NCI-H2171 (cell line): ENCODE results near the gene PRSS58.

Experiments
- DNase-seq: peaks from one replicate; lab custom pipeline; 2025; lab: John Stamatoyannopoulos, UW

PRSS58 gene

GRCh38 chr7:142257958-142258357 lies at the start of gene PRSS58:
Gene PRSS58 (minus strand): TSS chr7:142258058. CDS start chr7:142257707, 351 bp downstream.
- no peak for DNase-seq

- no peak for DNase-seq
Measured at GRCh38 chr7:142307246-142307900, 49.5 kb upstream of the PRSS58 start.

- peak; percentile 37 for DNase-seq
Measured at GRCh38 chr7:142303650-142304049, 45.8 kb upstream of the PRSS58 start.

GRCh38 chr7:142301923-142302550 lies 44.2 kb upstream of the PRSS58 start:
- DNase-seq: no peak

- DNase-seq: no peak
Measured at GRCh38 chr7:142301299-142301698, 43.4 kb upstream of the PRSS58 start.

- DNase-seq: no peak
Measured at GRCh38 chr7:142300689-142301088, 42.8 kb upstream of the PRSS58 start.

GRCh38 chr7:142299237-142299781 lies 41.5 kb upstream of the PRSS58 start:
- no peak for DNase-seq

GRCh38 chr7:142298627-142299026 lies 40.8 kb upstream of the PRSS58 start:
- DNase-seq: no peak

GRCh38 chr7:142298009-142298408 lies 40.2 kb upstream of the PRSS58 start:
- DNase-seq: no peak

- DNase-seq: no peak
Measured at GRCh38 chr7:142280263-142280662, 22.4 kb upstream of the PRSS58 start.

- DNase-seq: no peak
Measured at GRCh38 chr7:142279601-142280000, 21.7 kb upstream of the PRSS58 start.

GRCh38 chr7:142275028-142275427 lies 17.2 kb upstream of the PRSS58 start:
- no peak for DNase-seq

- no peak for DNase-seq
Measured at GRCh38 chr7:142272841-142273240, 15.0 kb upstream of the PRSS58 start.

- no peak for DNase-seq
Measured at GRCh38 chr7:142263598-142264380, 5.9 kb upstream of the PRSS58 start.

GRCh38 chr7:142250705-142251104 lies 7.2 kb downstream of the PRSS58 start:
- no peak for DNase-seq

- no peak for DNase-seq
Measured at GRCh38 chr7:142249918-142250317, 7.9 kb downstream of the PRSS58 start.

GRCh38 chr7:142248166-142249160 lies 9.4 kb downstream of the PRSS58 start:
- DNase-seq: peak; percentile 33

- no peak for DNase-seq
Measured at GRCh38 chr7:142243823-142244222, 14.0 kb downstream of the PRSS58 start.

- no peak for DNase-seq
Measured at GRCh38 chr7:142240546-142240945, 17.3 kb downstream of the PRSS58 start.

GRCh38 chr7:142231716-142232115 lies 26.1 kb downstream of the PRSS58 start:
- DNase-seq: no peak

GRCh38 chr7:142228537-142229104 lies 29.2 kb downstream of the PRSS58 start:
- DNase-seq: no peak
